Stimulated activated CD4-positive, alpha-beta T cell treated with anti-CD3 and anti-CD28 coated beads, Interleukin-4, amount 100 ng/mL, for 24 hours (primary cell): Measurements from ENCODE around the gene STAP1.
"Not testable (repeated sequence)": the region's sequence is repeated elsewhere in the genome, so short reads cannot be mapped to it uniquely, and the experiment has no call there.

Experiments
- DNase-seq: peaks from one replicate; pipeline ENCODE4 v3.0.0-alpha.2; 2020

Gene STAP1

DNA sequence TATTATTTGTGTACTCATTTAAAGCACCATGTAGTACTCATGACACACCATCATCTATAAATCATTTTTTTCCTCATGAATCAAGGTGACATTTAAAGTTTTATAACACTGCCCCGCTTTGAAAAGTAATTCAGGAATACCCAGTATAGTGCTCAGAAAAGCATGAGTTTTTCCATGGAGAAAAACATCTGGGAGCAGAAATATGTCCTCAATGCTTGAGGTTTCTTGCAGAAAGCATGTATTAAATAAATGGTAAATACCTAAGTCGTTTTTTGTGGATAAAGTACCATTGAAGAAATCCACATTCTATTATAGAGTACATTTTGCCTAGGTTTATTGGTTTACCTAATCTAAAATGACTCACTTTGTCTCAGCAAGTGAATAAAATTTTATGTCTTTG is 76.2 kb downstream of the STAP1 start:
- no peak for DNase-seq

DNA sequence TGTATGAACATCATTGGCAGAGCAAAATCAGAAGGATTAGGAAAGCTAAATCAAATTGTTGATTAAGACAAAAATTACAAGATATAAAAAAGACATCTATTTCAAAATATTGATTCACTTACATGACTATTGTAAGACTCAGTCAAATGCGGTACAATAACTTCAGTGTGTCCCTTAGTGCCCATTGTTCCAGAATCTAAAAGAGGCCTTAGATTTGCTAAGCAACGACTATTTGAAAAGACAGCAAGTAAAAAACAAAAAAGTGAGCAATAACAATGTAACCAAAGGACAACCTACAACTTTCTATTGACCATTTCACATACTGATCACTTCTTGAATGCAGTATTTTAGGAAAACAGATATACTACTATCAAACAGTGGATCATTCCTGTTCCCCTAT is 76.8 kb downstream of the STAP1 start:
- no peak for DNase-seq

GRCh38 chr4:67636978-67637377 is 78.5 kb downstream of the STAP1 start:
- DNase-seq, result not testable (repeated sequence)

GRCh38 chr4:67638136-67638535 is 79.6 kb downstream of the STAP1 start:
- DNase-seq, result no peak

DNA sequence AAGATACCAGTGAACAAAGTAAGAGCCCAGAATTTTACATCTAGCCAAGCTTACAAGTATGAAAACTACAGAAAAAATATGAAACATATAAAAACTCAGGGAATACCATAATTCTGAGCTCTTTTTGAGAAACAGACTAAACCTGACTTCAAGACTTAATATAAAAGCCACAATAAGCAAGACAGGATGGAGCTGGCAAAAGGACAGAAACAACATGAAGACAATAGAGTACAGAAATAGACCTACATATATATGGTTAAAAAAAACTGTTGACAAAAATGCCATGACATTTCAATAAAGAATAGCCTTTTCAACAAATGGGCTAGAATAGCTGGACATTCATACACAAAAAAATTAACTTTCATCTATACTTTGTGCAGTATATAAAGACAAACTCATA is 93.0 kb downstream of the STAP1 start:
- DNase-seq, result no peak
